K562 (cell line): ENCODE results near the gene AMBRA1. TPM values are rescaled to one million over a fixed set of nuclear protein-coding genes. Genes with fewer than 3 reads are reported as not detected.

Experiments used
- ATAC-seq: fragments of 200-7000 bp; cut with Tn5 transposase; 3 replicates; pipeline ENCODE4 v1.9.1; 2020; ENCODE audit warnings: moderate library complexity
- BruUV-seq: library from RNA; stranded (reverse); fragments of 400-500 nt; replicated peaks from 2 replicates; lab custom pipeline; 2021; lab: Mats Ljungman, UMichigan
- CTCF ChIA-PET: fragments of 300-600 bp; formaldehyde crosslinking; extraction: SDS; loops from one replicate; lab custom pipeline; 2021; ENCODE audit warnings: low intra/inter-chr PET ratio; lab: Yijun Ruan, JAX
- POLR2A ChIA-PET: fragments of 300-600, 350-650 bp; sonication (Branson Sonifier 250); formaldehyde crosslinking; extraction: SDS; loops from one replicate; lab custom pipeline; 2021; ENCODE audit warnings: antibody characterized with exemption, inconsistent platforms; lab: Yijun Ruan, JAX
- DNase-seq, 4 experiments: peaks; one replicate each; pipeline versions ENCODE4 v3.0.0 to v3.0.0-alpha.2; 2011 to 2018; ENCODE audit warnings: low spot score in 3 of 4, mixed read lengths in 3 of 4; ENCODE audit errors: extremely low read depth in 1 of 4
- FAIRE-seq: peaks from 2 replicates; lab custom pipeline; 2011; peaks lifted over from hg19 to GRCh38; lab: Jason Lieb, UNC
- H2AFZ ChIP-seq: 2 replicates; pipeline ENCODE4 v1.6.0; 2011; ENCODE audit warnings: low read depth, low read length, control low read depth, inconsistent platforms
- H3K27ac ChIP-seq: fragments of 200-600 bp; 3 replicates; pipeline ENCODE4 v1.8.0; 2011; ENCODE audit warnings: low read depth, mild to moderate bottlenecking, control low read depth, inconsistent platforms, low read length, moderate library complexity, mixed read lengths; ENCODE audit errors: extremely low read depth
- H3K27me3 ChIP-seq, 2 experiments: fragments of 300-600 bp in 1 of 2; 2 replicates in 1 of 2; 3 replicates in 1 of 2; pipeline versions ENCODE4 v1.6.0 to v1.8.0; 2011; ENCODE audit warnings: inconsistent platforms in 2 of 2, low read length in 2 of 2, mild to moderate bottlenecking in 1 of 2, mixed read lengths in 1 of 2, moderate library complexity in 1 of 2; ENCODE audit not compliant: control insufficient read depth in 2 of 2, insufficient read depth in 2 of 2
- H3K36me3 ChIP-seq: fragments of 300-600 bp; 3 replicates; pipeline ENCODE4 v1.8.0; 2011; ENCODE audit warnings: mild to moderate bottlenecking, low read length, inconsistent platforms; ENCODE audit not compliant: control insufficient read depth, insufficient read depth
- H3K4me1 ChIP-seq, 2 experiments: fragments of 200-600 bp in 1 of 2; replicated peaks in 1 of 2; 2 replicates in 1 of 2; 3 replicates in 1 of 2; pipeline versions ENCODE4 v1.5.1 to v1.8.0; 2011; ENCODE audit warnings: inconsistent platforms in 2 of 2, low read length in 2 of 2, mild to moderate bottlenecking in 1 of 2, mixed read lengths in 1 of 2, moderate library complexity in 1 of 2; ENCODE audit not compliant: control insufficient read depth in 2 of 2, insufficient read depth in 2 of 2
- H3K4me2 ChIP-seq: 2 replicates; pipeline ENCODE4 v1.6.1; 2011; ENCODE audit warnings: low read length, control low read depth, inconsistent platforms, mixed read lengths; ENCODE audit not compliant: insufficient read depth
- H3K4me3 ChIP-seq: fragments of 200-600 bp; sonication (generic), shearing (Covaris generic); 2 replicates; pipeline ENCODE4 v1.5.1; 2016; ENCODE audit warnings: control low read depth, inconsistent platforms
- H3K79me2 ChIP-seq: fragments of 200-600 bp; 3 replicates; pipeline ENCODE4 v1.8.0; 2011; ENCODE audit warnings: low read length, inconsistent platforms; ENCODE audit not compliant: control insufficient read depth, insufficient read depth
- H3K9ac ChIP-seq, 2 experiments: 2 replicates each; pipeline versions ENCODE4 v1.6.0 to v1.6.1; 2011; ENCODE audit warnings: low read depth in 2 of 2, low read length in 2 of 2, control low read depth in 1 of 2, inconsistent platforms in 1 of 2, mild to moderate bottlenecking in 1 of 2, mixed read lengths in 1 of 2; ENCODE audit not compliant: insufficient read depth in 1 of 2
- H3K9me1 ChIP-seq: one replicate; pipeline ENCODE4 v1.6.0; 2011; ENCODE audit warnings: inconsistent platforms, mild to moderate bottlenecking, low read length, moderate library complexity; ENCODE audit not compliant: control insufficient read depth, insufficient read depth
- H3K9me3 ChIP-seq: replicated peaks from 2 replicates; pipeline ENCODE4 v1.5.1; 2011; ENCODE audit warnings: low read depth, low read length, inconsistent platforms; ENCODE audit not compliant: control insufficient read depth, insufficient read depth
- H4K20me1 ChIP-seq: replicated peaks from 2 replicates; pipeline ENCODE4 v1.6.1; 2011; ENCODE audit warnings: low read length, inconsistent platforms, mixed read lengths; ENCODE audit not compliant: control insufficient read depth, insufficient read depth
- BACH1 ChIP-seq: fragments of 200-800 bp; sonication (Bioruptor generic); IDR thresholded peaks from 2 replicates; pipeline ENCODE4 v1.6.1; 2016; ENCODE audit warnings: missing genetic modification characterization, missing compliant biosample characterization
- BHLHE40 ChIP-seq: IDR thresholded peaks from 2 replicates; pipeline ENCODE4 v1.6.1; 2011; ENCODE audit warnings: low read length, improper control_type of control experiment
- CBFA2T3 ChIP-seq: fragments of 450-650 bp; IDR thresholded peaks from 2 replicates; pipeline ENCODE4 v1.6.1; 2017
- ILK ChIP-seq: fragments of 450-650 bp; IDR thresholded peaks from 2 replicates; pipeline ENCODE4 v1.6.1; 2016; ENCODE audit warnings: missing genetic modification characterization, low read depth, mild to moderate bottlenecking, missing compliant biosample characterization, moderate library complexity, borderline replicate concordance
- MYC ChIP-seq, 2 experiments: fragments of 250-450 bp in 1 of 2; sonication (Bioruptor Pico) in 1 of 2; IDR thresholded peaks; 2 replicates each; pipeline versions ENCODE4 v1.5.1 to v1.6.1; 2012 to 2021; ENCODE audit warnings: low read depth in 2 of 2, borderline replicate concordance in 1 of 2, improper control_type of control experiment in 1 of 2, low read length in 1 of 2, mild to moderate bottlenecking in 1 of 2, moderate library complexity in 1 of 2
- SIN3A ChIP-seq, 2 experiments: fragments of 150-350 bp in 1 of 2; IDR thresholded peaks; 2 replicates each; pipeline ENCODE4 v1.6.1; 2011 to 2016; ENCODE audit warnings: borderline replicate concordance in 2 of 2, low read depth in 2 of 2, low read length in 2 of 2, mild to moderate bottlenecking in 2 of 2, moderate library complexity in 2 of 2; ENCODE audit not compliant: control insufficient read depth in 1 of 2
- SIRT6 ChIP-seq: IDR thresholded peaks from one replicate; pipeline ENCODE4 v1.6.1; 2012; ENCODE audit warnings: low read depth, mild to moderate bottlenecking, control low read depth, inconsistent platforms, low read length, moderate library complexity
- ZBTB1 ChIP-seq: sonication (generic); formaldehyde crosslinking; IDR thresholded peaks from 2 replicates; pipeline ENCODE4 v1.8.1; 2023; ENCODE audit warnings: missing genetic modification reagents, low read depth, mild to moderate bottlenecking, borderline replicate concordance
- WGBS: fragments of 100-300 bp; shearing (Covaris generic); methylation state at CpG from one replicate; pipeline ENCODE4 v1.1.6; 2016; ENCODE audit warnings: low coverage, mixed read lengths; ENCODE audit not compliant: insufficient coverage; ENCODE audit errors: missing lambda C conversion rate; 5-methylcytosine and 5-hydroxymethylcytosine counted together
- in situ Hi-C: fragments of 300-500 bp; cut with MboI; formaldehyde crosslinking; loops from 4 replicates; pipeline ENCODE4 v1.15.0; 2018; ENCODE audit warnings: inconsistent platforms, mixed read lengths
- intact Hi-C: fragments of 100-400 bp; cut with micrococcal nuclease; formaldehyde crosslinking; loops from 2 replicates; pipeline ENCODE4 v1.14.2; 2022
- polyA plus RNA-seq, 8 experiments: library from polyadenylated mRNA; depleted of rRNA in 4 of 8; stranded (reverse) in 5 of 8; unstranded in 3 of 8; fragments of >200 nt; fragmentation: Nextera tagmentation in 2 of 8; fragmentation: Illumina TruSeq in 1 of 8; extraction: Ambion mirVana in 2 of 8; extraction: Trizol in 1 of 8; gene quantifications; 2 replicates each; pipeline versions ENCODE4 v1.2.1 to v1.2.3, GENCODE V29; 2011 to 2014; ENCODE audit warnings: inconsistent platforms in 1 of 8, missing spikeins in 1 of 8
- total RNA-seq, 7 experiments: library from RNA; depleted of rRNA in 6 of 7; stranded (reverse); fragments of >200 nt in 6 of 7; fragmentation: Illumina TruSeq in 2 of 7; extraction: Trizol in 2 of 7; gene quantifications; 2 replicates each; pipeline versions ENCODE4 v1.2.1 to v1.2.3, GENCODE V29; 2011 to 2021; ENCODE audit warnings: low replicate concordance in 1 of 7
- TF ChIP-seq, protein P1 (sequence below), 2 experiments: fragments of 450-650 bp; formaldehyde crosslinking in 1 of 2; IDR thresholded peaks; 2 replicates each; pipeline versions ENCODE4 v1.4.0 to v1.6.1; 2014 to 2020; ENCODE audit warnings: mild to moderate bottlenecking in 2 of 2, borderline replicate concordance in 1 of 2, low read depth in 1 of 2

The AMBRA1 gene
- total and polyA plus RNA-seq, 9 of the 15 experiments (the other 6 are each of a cell fraction or from before 2014, with no cell fraction given) = 0.15 to 24.5 (median 13.0) TPM

GRCh38 chr11:46388619-46389449 is 205.0 kb downstream of the AMBRA1 start:
- H3K36me3 ChIP-seq = 0 out of 3 replicates have a peak, but pooled peaks cover 4% of the 10 kb centered on the region
- ATAC-seq (peak; percentile 23), DNase-seq (peak; percentile 36 to 77 (median 58)), FAIRE-seq (peak; percentile 91)
- WGBS = 6% methylated on average over 21 of the region's 21 CpGs
- intact Hi-C loops = loop anchor here (1.0 to 5.0 kb wide), 3 partner anchors 140 to 228 kb away; partner anchors contain the start of genes ATG13 and HARBI1
- peak overlapping the region in 1 of 2 experiments; percentile 77; a peak in 1 of 4 replicates for H3K9ac ChIP-seq
- H4K20me1 ChIP-seq = peaks cover 13% of the 10 kb centered on the region
- ChIA-PET POLR2A (interaction anchor here (0.7 to 1.0 kb wide), 6 partner anchors 12 to 145 kb away, joined by 3 to 4 read pairs (median 3); no protein-coding TSS in a partner anchor), CTCF (interaction anchor here (0.9 to 1.3 kb wide), 4 partner anchors 22 to 229 kb away, joined by 3 to 7 read pairs (median 3); no protein-coding TSS in a partner anchor)
- H3K4me3 ChIP-seq = no peak overlapping the region
- H3K27ac ChIP-seq = no peak overlapping the region
- peak overlapping the region; percentile 71 for H2AFZ ChIP-seq
- no peaks in the 10 kb centered on the region for H3K79me2 ChIP-seq
- no peaks in the 10 kb centered on the region for H3K9me1 ChIP-seq
- H3K9me3 ChIP-seq = no peaks in the 10 kb centered on the region
- no TSS peak for BruUV-seq
- H3K4me1 ChIP-seq = peaks cover 19 to 81% of the 10 kb centered on the region in 2 experiments
- peak overlapping the region; percentile 61 for H3K4me2 ChIP-seq
- peaks cover 0 to 11% of the 10 kb centered on the region in 2 experiments; a peak in 1 of 5 replicates for H3K27me3 ChIP-seq
- in situ Hi-C loops = no loop called here
- peak; percentile 85 for TF ChIP-seq BHLHE40
- 0 out of 2 replicates have a peak, but pooled peaks have one; percentile 19 for TF ChIP-seq CBFA2T3
- TF ChIP-seq MYC (IDR thresholded peaks at IDR 0.05; ENCODE audit: low read depth, low read length) = 0 out of 2 replicates have a peak, but pooled peaks have one; percentile 20
- no peak for TF ChIP-seq MYC (CRISPR knock-in tag; IDR thresholded peaks at IDR 0.05; ENCODE audit: borderline replicate concordance, low read depth)
- TF ChIP-seq ZBTB1 = 0 out of 2 replicates have a peak, but pooled peaks have one; percentile 57
- peak in 1 of 2 experiments; percentile 82; a peak in 1 of 4 replicates for TF ChIP-seq SIN3A (IDR thresholded peaks at IDR 0.05; ENCODE audit: borderline replicate concordance in 2 of 2, control insufficient read depth in 1 of 2, low read depth in 2 of 2, low read length in 2 of 2)
- TF ChIP-seq BACH1 = no peak
- TF ChIP-seq ILK = no peak
- TF ChIP-seq, protein P1, sequence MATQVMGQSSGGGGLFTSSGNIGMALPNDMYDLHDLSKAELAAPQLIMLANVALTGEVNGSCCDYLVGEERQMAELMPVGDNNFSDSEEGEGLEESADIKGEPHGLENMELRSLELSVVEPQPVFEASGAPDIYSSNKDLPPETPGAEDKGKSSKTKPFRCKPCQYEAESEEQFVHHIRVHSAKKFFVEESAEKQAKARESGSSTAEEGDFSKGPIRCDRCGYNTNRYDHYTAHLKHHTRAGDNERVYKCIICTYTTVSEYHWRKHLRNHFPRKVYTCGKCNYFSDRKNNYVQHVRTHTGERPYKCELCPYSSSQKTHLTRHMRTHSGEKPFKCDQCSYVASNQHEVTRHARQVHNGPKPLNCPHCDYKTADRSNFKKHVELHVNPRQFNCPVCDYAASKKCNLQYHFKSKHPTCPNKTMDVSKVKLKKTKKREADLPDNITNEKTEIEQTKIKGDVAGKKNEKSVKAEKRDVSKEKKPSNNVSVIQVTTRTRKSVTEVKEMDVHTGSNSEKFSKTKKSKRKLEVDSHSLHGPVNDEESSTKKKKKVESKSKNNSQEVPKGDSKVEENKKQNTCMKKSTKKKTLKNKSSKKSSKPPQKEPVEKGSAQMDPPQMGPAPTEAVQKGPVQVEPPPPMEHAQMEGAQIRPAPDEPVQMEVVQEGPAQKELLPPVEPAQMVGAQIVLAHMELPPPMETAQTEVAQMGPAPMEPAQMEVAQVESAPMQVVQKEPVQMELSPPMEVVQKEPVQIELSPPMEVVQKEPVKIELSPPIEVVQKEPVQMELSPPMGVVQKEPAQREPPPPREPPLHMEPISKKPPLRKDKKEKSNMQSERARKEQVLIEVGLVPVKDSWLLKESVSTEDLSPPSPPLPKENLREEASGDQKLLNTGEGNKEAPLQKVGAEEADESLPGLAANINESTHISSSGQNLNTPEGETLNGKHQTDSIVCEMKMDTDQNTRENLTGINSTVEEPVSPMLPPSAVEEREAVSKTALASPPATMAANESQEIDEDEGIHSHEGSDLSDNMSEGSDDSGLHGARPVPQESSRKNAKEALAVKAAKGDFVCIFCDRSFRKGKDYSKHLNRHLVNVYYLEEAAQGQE (IDR thresholded peaks at IDR 0.05; ENCODE audit: borderline replicate concordance) = peak; percentile 92
- TF ChIP-seq, protein P1 (CRISPR knock-in tag; IDR thresholded peaks at IDR 0.05; ENCODE audit: low read depth) = peak; percentile 76; the same call in 1 of the 2 replicates
- TF ChIP-seq SIRT6 = no peak
